ENCODE measurements around the gene RNF145. TPM values are rescaled to one million over a fixed set of nuclear protein-coding genes. Genes with fewer than 3 reads are reported as not detected.

RNF145 gene
- 122 TPM for total RNA-seq

GRCh38 chr5:159209438-159210209 is at the start of gene RNF145:
RNF145 (minus strand) TSS chr5:159209553; CDS start chr5:159203617, 5,936 bp downstream.

Small RNAs within 50 kb of the gene (small RNA-seq; reads per million reads assigned to genes)
- gene RF00263: not detected

Other genes starting within 250 kb of the RNF145 start
- gene EBF1, start 109.6 kb downstream of the RNF145 start, total RNA-seq: 17.5 TPM
- 28.6 TPM for gene UBLCP1, start 53.7 kb upstream of the RNF145 start, total RNA-seq
- gene IL12B, start 120.9 kb upstream of the RNF145 start, total RNA-seq: not detected